CD4-positive, alpha-beta T cell treated with Interleukin-10 for 1 hour (primary cell): ENCODE measurements around the gene FMNL2.
"Not testable (repeated sequence)": the region's sequence is repeated elsewhere in the genome, so short reads cannot be mapped to it uniquely, and the experiment has no call there.

Source experiments
- DNase-seq: peaks from one replicate; pipeline ENCODE4 v3.0.0-alpha.2; 2020

FMNL2 gene

GRCh38 chr2:152376385-152376784, 41.4 kb downstream of the FMNL2 start:
- no peak for DNase-seq

GRCh38 chr2:152376968-152377367, 42.0 kb downstream of the FMNL2 start:
- DNase-seq: no peak

- DNase-seq: no peak
These were observed 44.1 kb downstream of the FMNL2 start for GRCh38 chr2:152379089-152379488.

- DNase-seq: no peak
These were observed 45.5 kb downstream of the FMNL2 start for GRCh38 chr2:152380261-152381055.

GRCh38 chr2:152383702-152384101, 48.7 kb downstream of the FMNL2 start:
- no peak for DNase-seq

- no peak for DNase-seq
These were observed 50.0 kb downstream of the FMNL2 start for GRCh38 chr2:152384992-152385391.

- DNase-seq: no peak
These were observed 50.7 kb downstream of the FMNL2 start for GRCh38 chr2:152385650-152386049.

GRCh38 chr2:152386266-152386665, 51.3 kb downstream of the FMNL2 start:
- DNase-seq: no peak

GRCh38 chr2:152387041-152387440, 52.1 kb downstream of the FMNL2 start:
- DNase-seq: no peak

- not testable (repeated sequence) for DNase-seq
These were observed 53.3 kb downstream of the FMNL2 start for GRCh38 chr2:152388269-152388668.

- DNase-seq: no peak
These were observed 54.5 kb downstream of the FMNL2 start for GRCh38 chr2:152389483-152389882.

GRCh38 chr2:152390837-152391236, 55.9 kb downstream of the FMNL2 start:
- DNase-seq: no peak

- no peak for DNase-seq
These were observed 56.3 kb downstream of the FMNL2 start for GRCh38 chr2:152391318-152391717.

GRCh38 chr2:152393377-152393776, 58.4 kb downstream of the FMNL2 start:
- no peak for DNase-seq

- no peak for DNase-seq
These were observed 59.4 kb downstream of the FMNL2 start for GRCh38 chr2:152394326-152394725.

GRCh38 chr2:152395103-152395502, 60.1 kb downstream of the FMNL2 start:
- no peak for DNase-seq

- no peak for DNase-seq
These were observed 60.6 kb downstream of the FMNL2 start for GRCh38 chr2:152395572-152395971.

GRCh38 chr2:152396051-152396511, 61.1 kb downstream of the FMNL2 start:
- DNase-seq: no peak

GRCh38 chr2:152396763-152397162, 61.8 kb downstream of the FMNL2 start:
- DNase-seq: no peak

GRCh38 chr2:152399003-152399402, 64.0 kb downstream of the FMNL2 start:
- DNase-seq: no peak

GRCh38 chr2:152400607-152401214, 65.7 kb downstream of the FMNL2 start:
- no peak for DNase-seq

GRCh38 chr2:152402780-152403759, 68.1 kb downstream of the FMNL2 start:
- no peak for DNase-seq
